GM23338 (cell line): ENCODE results near the gene TMPRSS9. TPM values are rescaled to one million over a fixed set of nuclear protein-coding genes. Genes with fewer than 3 reads are reported as not detected.
"Not testable (repeated sequence)": the region's sequence is repeated elsewhere in the genome, so short reads cannot be mapped to it uniquely, and the experiment has no call there.

ENCODE experiments used
- ATAC-seq: fragments of 200-7000 bp; cut with Tn5 transposase; 3 replicates; pipeline ENCODE4 v1.9.1; 2020
- DNase-seq: peaks from one replicate; pipeline ENCODE4 v3.0.0-alpha.2; 2015; ENCODE audit warnings: low spot score
- H2AFZ ChIP-seq: fragments of 200-600 bp; sonication (generic); 2 replicates; pipeline ENCODE4 v1.8.0; 2016; ENCODE audit warnings: antibody characterized with exemption, mild to moderate bottlenecking, moderate library complexity
- H3F3A ChIP-seq: fragments of 200-600 bp; sonication (generic); replicated peaks from 2 replicates; pipeline ENCODE4 v1.8.0; 2017; ENCODE audit warnings: antibody characterized with exemption, mixed run types, low read depth
- H3K27ac ChIP-seq: fragments of 200-600 bp; sonication (generic); 2 replicates; pipeline ENCODE4 v1.6.1; 2016; ENCODE audit warnings: low read depth
- H3K27me3 ChIP-seq: fragments of 200-600 bp; sonication (generic); 2 replicates; pipeline ENCODE4 v1.8.0; 2016; ENCODE audit warnings: mild to moderate bottlenecking, mixed run types, moderate library complexity; ENCODE audit not compliant: insufficient read depth
- H3K36me3 ChIP-seq: fragments of 200-600 bp; sonication (generic); 2 replicates; pipeline ENCODE4 v1.8.0; 2016; ENCODE audit warnings: mild to moderate bottlenecking; ENCODE audit not compliant: insufficient read depth
- H3K4me1 ChIP-seq: fragments of 200-600 bp; sonication (generic); 2 replicates; pipeline ENCODE4 v1.8.0; 2016; ENCODE audit warnings: mild to moderate bottlenecking, moderate library complexity; ENCODE audit not compliant: insufficient read depth
- H3K4me2 ChIP-seq: fragments of 200-600 bp; sonication (generic); 2 replicates; pipeline ENCODE4 v1.7.1; 2017; ENCODE audit warnings: mixed run types
- H3K4me3 ChIP-seq: fragments of 200-600 bp; sonication (generic); 2 replicates; pipeline ENCODE4 v1.6.1; 2016; ENCODE audit warnings: mixed run types
- H3K79me2 ChIP-seq: fragments of 200-600 bp; sonication (generic); replicated peaks from 2 replicates; pipeline ENCODE4 v1.8.0; 2017; ENCODE audit warnings: mild to moderate bottlenecking; ENCODE audit not compliant: insufficient read depth
- H3K9me2 ChIP-seq: fragments of 200-600 bp; sonication (generic); 2 replicates; pipeline ENCODE4 v1.8.0; 2017; ENCODE audit not compliant: insufficient read depth
- H4K20me1 ChIP-seq: fragments of 200-600 bp; sonication (generic); replicated peaks from 2 replicates; pipeline ENCODE4 v1.8.0; 2017; ENCODE audit warnings: mild to moderate bottlenecking; ENCODE audit not compliant: insufficient read depth
- H3K27ac Mint-ChIP-seq: 2 replicates; pipeline ENCODE4 v1.8.0; 2020; ENCODE audit warnings: inconsistent platforms, mild to moderate bottlenecking, moderate library complexity, mixed read lengths
- H3K27me3 Mint-ChIP-seq: 3 replicates; pipeline ENCODE4 v1.8.0; 2022; ENCODE audit warnings: low read depth, mild to moderate bottlenecking, moderate library complexity, mixed read lengths, inconsistent platforms; ENCODE audit not compliant: insufficient read depth, poor library complexity
- H3K36me3 Mint-ChIP-seq: 3 replicates; pipeline ENCODE4 v1.8.0; 2021; ENCODE audit warnings: low read depth, mild to moderate bottlenecking, inconsistent platforms, moderate library complexity, mixed read lengths
- H3K4me1 Mint-ChIP-seq: 3 replicates; pipeline ENCODE4 v1.8.0; 2020; ENCODE audit warnings: mild to moderate bottlenecking, inconsistent platforms, mixed read lengths
- H3K4me3 Mint-ChIP-seq: 3 replicates; pipeline ENCODE4 v1.8.0; 2021; ENCODE audit warnings: moderate library complexity, mild to moderate bottlenecking, inconsistent platforms, mixed read lengths
- H3K9me3 Mint-ChIP-seq: 3 replicates; pipeline ENCODE4 v1.8.0; 2020; ENCODE audit warnings: moderate library complexity, mild to moderate bottlenecking, inconsistent platforms, mixed read lengths
- JUNB ChIP-seq: IDR thresholded peaks from one replicate; pipeline ENCODE4 v1.6.1; 2016; ENCODE audit warnings: antibody characterized with exemption; ENCODE audit not compliant: unreplicated experiment
- NANOG ChIP-seq: IDR thresholded peaks from 2 replicates; pipeline ENCODE4 v1.6.1; 2016; ENCODE audit warnings: antibody characterized with exemption, borderline replicate concordance
- STAT1 ChIP-seq: IDR thresholded peaks from one replicate; pipeline ENCODE4 v1.6.1; 2016; ENCODE audit warnings: antibody characterized with exemption; ENCODE audit not compliant: unreplicated experiment
- polyA plus RNA-seq: library from polyadenylated mRNA; unstranded; fragments of >200 nt; fragmentation: Nextera tagmentation; extraction: Ambion mirVana; gene quantifications from 2 replicates; pipeline ENCODE4 v1.2.1, GENCODE V29; 2016
- total RNA-seq: library from RNA; depleted of rRNA; stranded (reverse); fragments of >200 nt; shearing (Covaris generic); gene quantifications from 2 replicates; pipeline ENCODE4 v1.2.3, GENCODE V29; 2014
- TF ChIP-seq, protein P1 (sequence below), 2 experiments: fragments of 200-600 bp in 1 of 2; sonication (generic) in 1 of 2; conservative IDR thresholded peaks; 2 replicates each; pipeline versions ENCODE4 v1.5.1 to v1.6.1; 2016 to 2017; ENCODE audit warnings: antibody characterized with exemption in 2 of 2, low read depth in 2 of 2, mild to moderate bottlenecking in 2 of 2, moderate library complexity in 1 of 2
- TF ChIP-seq, protein P2 (sequence below): IDR thresholded peaks from one replicate; pipeline ENCODE4 v1.6.1; 2018; ENCODE audit warnings: antibody characterized with exemption; ENCODE audit not compliant: unreplicated experiment
- TF ChIP-seq, protein P3 (sequence below): IDR thresholded peaks from 2 replicates; pipeline ENCODE4 v1.6.1; 2016; ENCODE audit warnings: antibody characterized with exemption

The TMPRSS9 gene
- total and polyA plus RNA-seq, 2 experiments from 2014 or later: 0.05 to 0.28 TPM

DNA sequence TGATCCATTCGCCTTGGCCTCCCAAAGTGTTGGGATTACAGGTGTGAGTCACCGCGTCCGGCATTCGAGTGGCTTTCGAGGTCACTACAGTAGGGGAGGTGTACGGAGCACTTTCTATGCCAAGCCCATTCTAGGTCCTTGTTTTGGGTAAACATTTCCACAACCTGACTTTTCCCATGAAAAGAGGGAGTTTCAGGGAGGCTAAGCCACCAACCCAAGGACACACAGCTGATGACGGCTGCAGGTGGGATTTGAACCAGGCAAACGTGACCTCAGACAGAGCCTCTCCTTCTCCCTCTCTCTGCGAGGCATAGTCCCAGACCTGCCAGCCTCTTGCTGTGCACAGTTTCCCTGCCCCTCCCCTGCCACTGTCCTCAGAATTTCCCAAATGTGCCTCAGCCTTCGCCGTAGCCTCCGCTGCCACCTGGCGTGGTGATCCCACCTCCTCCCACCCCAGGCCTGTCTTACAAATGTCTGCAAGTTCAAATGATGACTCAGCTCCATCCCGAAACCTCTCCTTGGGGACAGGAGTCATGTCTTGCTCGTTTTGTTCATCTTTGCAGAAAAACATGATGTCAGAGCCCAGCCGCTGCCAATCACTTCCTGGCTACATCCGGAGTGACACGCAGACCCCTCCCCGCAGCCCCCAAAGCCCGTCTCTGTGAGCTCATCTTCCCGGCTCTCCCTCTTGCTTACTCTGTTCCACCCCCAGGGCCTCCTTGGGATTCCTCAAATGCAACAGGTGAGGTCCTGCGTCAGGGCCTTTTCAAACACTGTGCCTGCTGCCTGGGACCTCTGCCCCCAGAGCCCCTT lies 109.2 kb downstream of the TMPRSS9 start:
- DNase-seq: peak; percentile 65
- H3F3A ChIP-seq: no peaks in the 10 kb centered on the region; the same call in 1 of the 2 replicates
- peak overlapping the region; percentile 73; the same call in 1 of the 2 replicates for H2AFZ ChIP-seq
- H3K4me1 ChIP-seq: 0 out of 2 replicates have a peak, but pooled peaks cover 6% of the 10 kb centered on the region
- no peaks in the 10 kb centered on the region for H3K36me3 ChIP-seq
- H3K4me2 ChIP-seq: no peak overlapping the region
- no peaks in the 10 kb centered on the region for H3K9me3 Mint-ChIP-seq
- no peak overlapping the region for H3K4me3 ChIP-seq
- peaks cover 8% of the 10 kb centered on the region for H3K27me3 Mint-ChIP-seq
- H4K20me1 ChIP-seq: no peaks in the 10 kb centered on the region
- H3K79me2 ChIP-seq: no peaks in the 10 kb centered on the region
- no peak overlapping the region for H3K27ac ChIP-seq
- ATAC-seq: peak; percentile 33
- H3K36me3 Mint-ChIP-seq: no peaks in the 10 kb centered on the region
- TF ChIP-seq, protein P1, sequence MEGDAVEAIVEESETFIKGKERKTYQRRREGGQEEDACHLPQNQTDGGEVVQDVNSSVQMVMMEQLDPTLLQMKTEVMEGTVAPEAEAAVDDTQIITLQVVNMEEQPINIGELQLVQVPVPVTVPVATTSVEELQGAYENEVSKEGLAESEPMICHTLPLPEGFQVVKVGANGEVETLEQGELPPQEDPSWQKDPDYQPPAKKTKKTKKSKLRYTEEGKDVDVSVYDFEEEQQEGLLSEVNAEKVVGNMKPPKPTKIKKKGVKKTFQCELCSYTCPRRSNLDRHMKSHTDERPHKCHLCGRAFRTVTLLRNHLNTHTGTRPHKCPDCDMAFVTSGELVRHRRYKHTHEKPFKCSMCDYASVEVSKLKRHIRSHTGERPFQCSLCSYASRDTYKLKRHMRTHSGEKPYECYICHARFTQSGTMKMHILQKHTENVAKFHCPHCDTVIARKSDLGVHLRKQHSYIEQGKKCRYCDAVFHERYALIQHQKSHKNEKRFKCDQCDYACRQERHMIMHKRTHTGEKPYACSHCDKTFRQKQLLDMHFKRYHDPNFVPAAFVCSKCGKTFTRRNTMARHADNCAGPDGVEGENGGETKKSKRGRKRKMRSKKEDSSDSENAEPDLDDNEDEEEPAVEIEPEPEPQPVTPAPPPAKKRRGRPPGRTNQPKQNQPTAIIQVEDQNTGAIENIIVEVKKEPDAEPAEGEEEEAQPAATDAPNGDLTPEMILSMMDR (conservative IDR thresholded peaks at IDR 0.05; ENCODE audit: low read depth in 2 of 2): 0 out of 4 replicates have a peak, but pooled peaks of 1 of the 2 experiments have one; percentile 10
- TF ChIP-seq, protein P2, sequence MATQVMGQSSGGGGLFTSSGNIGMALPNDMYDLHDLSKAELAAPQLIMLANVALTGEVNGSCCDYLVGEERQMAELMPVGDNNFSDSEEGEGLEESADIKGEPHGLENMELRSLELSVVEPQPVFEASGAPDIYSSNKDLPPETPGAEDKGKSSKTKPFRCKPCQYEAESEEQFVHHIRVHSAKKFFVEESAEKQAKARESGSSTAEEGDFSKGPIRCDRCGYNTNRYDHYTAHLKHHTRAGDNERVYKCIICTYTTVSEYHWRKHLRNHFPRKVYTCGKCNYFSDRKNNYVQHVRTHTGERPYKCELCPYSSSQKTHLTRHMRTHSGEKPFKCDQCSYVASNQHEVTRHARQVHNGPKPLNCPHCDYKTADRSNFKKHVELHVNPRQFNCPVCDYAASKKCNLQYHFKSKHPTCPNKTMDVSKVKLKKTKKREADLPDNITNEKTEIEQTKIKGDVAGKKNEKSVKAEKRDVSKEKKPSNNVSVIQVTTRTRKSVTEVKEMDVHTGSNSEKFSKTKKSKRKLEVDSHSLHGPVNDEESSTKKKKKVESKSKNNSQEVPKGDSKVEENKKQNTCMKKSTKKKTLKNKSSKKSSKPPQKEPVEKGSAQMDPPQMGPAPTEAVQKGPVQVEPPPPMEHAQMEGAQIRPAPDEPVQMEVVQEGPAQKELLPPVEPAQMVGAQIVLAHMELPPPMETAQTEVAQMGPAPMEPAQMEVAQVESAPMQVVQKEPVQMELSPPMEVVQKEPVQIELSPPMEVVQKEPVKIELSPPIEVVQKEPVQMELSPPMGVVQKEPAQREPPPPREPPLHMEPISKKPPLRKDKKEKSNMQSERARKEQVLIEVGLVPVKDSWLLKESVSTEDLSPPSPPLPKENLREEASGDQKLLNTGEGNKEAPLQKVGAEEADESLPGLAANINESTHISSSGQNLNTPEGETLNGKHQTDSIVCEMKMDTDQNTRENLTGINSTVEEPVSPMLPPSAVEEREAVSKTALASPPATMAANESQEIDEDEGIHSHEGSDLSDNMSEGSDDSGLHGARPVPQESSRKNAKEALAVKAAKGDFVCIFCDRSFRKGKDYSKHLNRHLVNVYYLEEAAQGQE: no peak
- TF ChIP-seq, protein P3, sequence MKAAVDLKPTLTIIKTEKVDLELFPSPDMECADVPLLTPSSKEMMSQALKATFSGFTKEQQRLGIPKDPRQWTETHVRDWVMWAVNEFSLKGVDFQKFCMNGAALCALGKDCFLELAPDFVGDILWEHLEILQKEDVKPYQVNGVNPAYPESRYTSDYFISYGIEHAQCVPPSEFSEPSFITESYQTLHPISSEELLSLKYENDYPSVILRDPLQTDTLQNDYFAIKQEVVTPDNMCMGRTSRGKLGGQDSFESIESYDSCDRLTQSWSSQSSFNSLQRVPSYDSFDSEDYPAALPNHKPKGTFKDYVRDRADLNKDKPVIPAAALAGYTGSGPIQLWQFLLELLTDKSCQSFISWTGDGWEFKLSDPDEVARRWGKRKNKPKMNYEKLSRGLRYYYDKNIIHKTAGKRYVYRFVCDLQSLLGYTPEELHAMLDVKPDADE: no peak
- TF ChIP-seq NANOG (no peak), STAT1 (no peak), JUNB (no peak)
- H3K9me2 ChIP-seq: no peaks in the 10 kb centered on the region
- H3K27me3 ChIP-seq: no peaks in the 10 kb centered on the region
- peak overlapping the region; percentile 81 for H3K27ac Mint-ChIP-seq
- peaks cover 8% of the 10 kb centered on the region for H3K4me1 Mint-ChIP-seq
- no peak overlapping the region for H3K4me3 Mint-ChIP-seq

DNA sequence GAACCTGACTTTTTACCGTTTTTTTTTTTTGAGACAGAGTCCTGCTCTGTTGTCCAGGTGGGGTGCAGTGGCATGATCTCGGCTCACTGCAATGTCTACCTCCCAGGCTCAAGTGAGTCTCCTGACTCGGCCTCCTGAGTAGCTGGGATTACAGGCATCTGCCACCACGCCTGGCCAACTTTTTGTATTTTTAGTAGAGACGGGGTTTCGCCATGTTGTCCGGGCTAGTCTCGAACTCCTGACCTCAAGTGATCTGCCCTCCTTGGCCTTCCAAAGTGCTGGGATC lies 109.8 kb downstream of the TMPRSS9 start:
- not testable (repeated sequence) for H3K4me1 ChIP-seq, H3K9me3 Mint-ChIP-seq, H3K27ac ChIP-seq, H3K4me2 ChIP-seq, H4K20me1 ChIP-seq, H3F3A ChIP-seq, H3K36me3 Mint-ChIP-seq, H3K4me3 ChIP-seq, DNase-seq, H3K4me3 Mint-ChIP-seq, H3K9me2 ChIP-seq, H3K27me3 Mint-ChIP-seq, H3K4me1 Mint-ChIP-seq, H3K36me3 ChIP-seq, H3K79me2 ChIP-seq, ATAC-seq, H3K27me3 ChIP-seq
- peak overlapping the region; percentile 73; the same call in 1 of the 2 replicates for H2AFZ ChIP-seq
- 0 out of 2 replicates have a peak overlapping the region, but pooled peaks have one; percentile 81 for H3K27ac Mint-ChIP-seq
